GM12864 (cell line): ENCODE data around the gene MAPK8IP2.
"Not testable (repeated sequence)": the region's sequence is repeated elsewhere in the genome, so short reads cannot be mapped to it uniquely, and the experiment has no call there.

Source experiments
- DNase-seq: peaks from one replicate; pipeline ENCODE4 v3.0.0-alpha.2; 2011; ENCODE audit warnings: low read depth
- H3K4me3 ChIP-seq: 2 replicates; pipeline ENCODE4 v1.5.1; 2011; ENCODE audit warnings: mild to moderate bottlenecking, low read depth, low read length, control low read depth
- CTCF ChIP-seq: IDR thresholded peaks from 2 replicates; pipeline ENCODE4 v1.5.1; 2011; ENCODE audit warnings: low read depth, mild to moderate bottlenecking, moderate library complexity, low read length, control low read depth, inconsistent platforms; ENCODE audit errors: missing control alignments

The MAPK8IP2 gene

GRCh38 chr22:50641696-50642607, 41.4 kb downstream of the MAPK8IP2 start:
- H3K4me3 ChIP-seq, result no peak overlapping the region
- DNase-seq, result no peak
- TF ChIP-seq CTCF, result peak; percentile 40

- not testable (repeated sequence) for H3K4me3 ChIP-seq, DNase-seq
These were observed 42.6 kb downstream of the MAPK8IP2 start for GRCh38 chr22:50643021-50643820.

- not testable (repeated sequence) for DNase-seq, H3K4me3 ChIP-seq
These were observed 43.2 kb downstream of the MAPK8IP2 start for GRCh38 chr22:50643821-50644101.

- no peak for TF ChIP-seq CTCF
- DNase-seq, result no peak
- H3K4me3 ChIP-seq, result no peak overlapping the region
These were observed 52.7 kb downstream of the MAPK8IP2 start for GRCh38 chr22:50653256-50653655.

DNA sequence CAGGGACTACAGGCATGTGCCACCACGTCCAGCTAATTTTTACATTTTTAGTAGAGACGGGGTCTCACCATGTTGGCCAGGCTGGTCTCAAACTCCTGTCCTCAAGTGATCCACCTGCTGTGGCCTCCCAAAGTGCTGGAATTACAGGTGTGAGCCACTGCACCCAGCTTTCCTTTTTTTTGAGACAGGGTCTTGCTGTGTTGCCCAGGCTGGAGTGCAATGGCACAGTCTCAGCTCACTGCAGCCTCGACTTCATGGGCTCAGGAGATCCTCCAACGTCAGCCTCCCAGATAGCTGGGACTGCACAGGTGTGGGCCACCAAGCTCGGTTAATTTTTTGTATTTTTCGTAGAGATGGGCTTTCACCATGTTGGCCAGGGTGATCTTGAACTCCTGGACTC, 54.1 kb downstream of the MAPK8IP2 start:
- not testable (repeated sequence) for H3K4me3 ChIP-seq

GRCh38 chr22:50656122-50657070, 55.8 kb downstream of the MAPK8IP2 start:
- DNase-seq, result no peak
- H3K4me3 ChIP-seq, result no peak overlapping the region
- TF ChIP-seq CTCF, result no peak

More for the DNA sequence above, 54.1 kb downstream of the MAPK8IP2 start:
- not testable (repeated sequence) for DNase-seq

GRCh38 chr22:50657925-50658324, 57.3 kb downstream of the MAPK8IP2 start:
- no peak overlapping the region for H3K4me3 ChIP-seq
- no peak for DNase-seq
- TF ChIP-seq CTCF, result no peak

- DNase-seq, H3K4me3 ChIP-seq: not testable (repeated sequence)
These were observed 59.1 kb downstream of the MAPK8IP2 start for GRCh38 chr22:50659711-50660110.
